ENCODE data around the gene ZKSCAN1.

The ZKSCAN1 gene

GRCh38 chr7:100061518-100062193 lies 46.3 kb downstream of the ZKSCAN1 start:
- Histone ChIP-seq H3K9me2 (ENCODE audit: low read depth, low read length) (no peaks in the 10 kb centered on the region), H3F3A (ENCODE audit: insufficient read depth, low read length) (no peaks in the 10 kb centered on the region), H4K20me1 (ENCODE audit: insufficient read depth, low read length) (no peaks in the 10 kb centered on the region), H3K36me3 (ENCODE audit: insufficient read depth, low read length) (peaks cover 77% of the 10 kb centered on the region), H3K27me3 (ENCODE audit: insufficient read depth, low read length) (no peaks in the 10 kb centered on the region), H3K4me3 (ENCODE audit: low read depth, low read length, poor library complexity, severe bottlenecking) (no peak overlapping the region), H2AFZ (ENCODE audit: low read length) (no peak overlapping the region), H3K4me1 (ENCODE audit: insufficient read depth, low read length, severe bottlenecking) (peaks cover 10% of the 10 kb centered on the region), H3K27ac (ENCODE audit: low read depth, low read length, poor library complexity, severe bottlenecking) (no peak overlapping the region), H3K9me3 (ENCODE audit: low read length) (no peaks in the 10 kb centered on the region), H3K4me2 (ENCODE audit: low read length) (no peak overlapping the region), H3K79me2 (ENCODE audit: insufficient read depth, low read length) (no peaks in the 10 kb centered on the region), H3K9ac (ENCODE audit: low read length) (no peak overlapping the region)
- TF ChIP-seq EZH2 (IDR thresholded peaks at IDR 0.05; ENCODE audit: borderline replicate concordance, low read length) (no peak), CTCF (IDR thresholded peaks at IDR 0.05; ENCODE audit: low read length) (no peak)

DNA sequence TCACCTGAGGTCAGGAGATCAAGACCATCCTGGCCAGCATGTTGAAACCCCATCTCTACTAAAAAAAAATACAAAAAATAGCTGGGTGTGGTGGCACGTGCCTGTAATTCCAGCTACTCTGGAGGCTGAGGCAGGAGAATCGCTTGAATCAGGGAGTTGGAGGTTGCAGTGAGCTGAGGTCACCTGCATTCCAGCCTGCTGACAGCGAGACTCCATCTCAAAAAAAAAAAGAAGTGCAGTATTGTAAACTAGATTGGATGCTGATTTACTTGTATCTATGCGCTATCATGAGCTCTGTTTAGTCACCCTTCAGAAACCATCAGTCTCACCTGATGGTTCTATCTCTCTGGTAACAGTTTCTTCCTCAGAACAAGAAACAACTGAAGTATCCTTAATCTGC lies 48.0 kb downstream of the ZKSCAN1 start:
- Histone ChIP-seq H3K4me1 (ENCODE audit: insufficient read depth, low read length, severe bottlenecking) (peaks cover 10% of the 10 kb centered on the region), H2AFZ (ENCODE audit: low read length) (no peak overlapping the region), H3F3A (ENCODE audit: insufficient read depth, low read length) (no peaks in the 10 kb centered on the region), H3K27ac (ENCODE audit: low read depth, low read length, poor library complexity, severe bottlenecking) (no peak overlapping the region), H3K36me3 (ENCODE audit: insufficient read depth, low read length) (peaks cover 71% of the 10 kb centered on the region), H3K27me3 (ENCODE audit: insufficient read depth, low read length) (no peaks in the 10 kb centered on the region), H3K9ac (ENCODE audit: low read length) (no peak overlapping the region), H3K9me2 (ENCODE audit: low read depth, low read length) (no peaks in the 10 kb centered on the region), H4K20me1 (ENCODE audit: insufficient read depth, low read length) (no peaks in the 10 kb centered on the region), H3K4me2 (ENCODE audit: low read length) (no peak overlapping the region), H3K9me3 (ENCODE audit: low read length) (no peaks in the 10 kb centered on the region), H3K79me2 (ENCODE audit: insufficient read depth, low read length) (no peaks in the 10 kb centered on the region), H3K4me3 (ENCODE audit: low read depth, low read length, poor library complexity, severe bottlenecking) (no peak overlapping the region)
- TF ChIP-seq CTCF (IDR thresholded peaks at IDR 0.05; ENCODE audit: low read length): no peak
- TF ChIP-seq EZH2 (IDR thresholded peaks at IDR 0.05; ENCODE audit: borderline replicate concordance, low read length): no peak

- no peak overlapping the region for H3K4me3 ChIP-seq (ENCODE audit: low read depth, low read length, poor library complexity, severe bottlenecking)
- TF ChIP-seq CTCF (IDR thresholded peaks at IDR 0.05; ENCODE audit: low read length) (no peak), EZH2 (IDR thresholded peaks at IDR 0.05; ENCODE audit: borderline replicate concordance, low read length) (no peak)
- H3K27me3 ChIP-seq (ENCODE audit: insufficient read depth, low read length): no peaks in the 10 kb centered on the region
- H3K9me3 ChIP-seq (ENCODE audit: low read length): no peaks in the 10 kb centered on the region
- no peak overlapping the region for H3K27ac ChIP-seq (ENCODE audit: low read depth, low read length, poor library complexity, severe bottlenecking)
- no peak overlapping the region for H3K4me2 ChIP-seq (ENCODE audit: low read length)
- H3K4me1 ChIP-seq (ENCODE audit: insufficient read depth, low read length, severe bottlenecking): peaks cover 5% of the 10 kb centered on the region
- no peaks in the 10 kb centered on the region for H3K79me2 ChIP-seq (ENCODE audit: insufficient read depth, low read length)
- no peaks in the 10 kb centered on the region for H3K9me2 ChIP-seq (ENCODE audit: low read depth, low read length)
- no peak overlapping the region for H3K9ac ChIP-seq (ENCODE audit: low read length)
- H2AFZ ChIP-seq (ENCODE audit: low read length): no peak overlapping the region
- H3K36me3 ChIP-seq (ENCODE audit: insufficient read depth, low read length): peaks cover 67% of the 10 kb centered on the region
- no peaks in the 10 kb centered on the region for H4K20me1 ChIP-seq (ENCODE audit: insufficient read depth, low read length)
- no peaks in the 10 kb centered on the region for H3F3A ChIP-seq (ENCODE audit: insufficient read depth, low read length)
Observed at GRCh38 chr7:100064162-100064561, 48.8 kb downstream of the ZKSCAN1 start.

Data from OCI-LY1 (cell line).